Choroid plexus epithelial cell (primary cell): ENCODE results near the gene CERS3.
A peak's percentile ranks its signal among the peaks of the same experiment; 100 is the strongest.

Experiments
- DNase-seq: peaks from one replicate; pipeline ENCODE4 v3.0.0-alpha.2; 2010; ENCODE audit warnings: low read depth
- H3K4me3 ChIP-seq: 2 replicates; pipeline ENCODE4 v1.5.1; 2011; ENCODE audit warnings: low read depth, mild to moderate bottlenecking, control low read depth, low read length, moderate library complexity
- TF ChIP-seq, protein P1 (sequence below): conservative IDR thresholded peaks from 2 replicates; pipeline ENCODE4 v1.5.1; 2011; ENCODE audit warnings: low read depth, mild to moderate bottlenecking, control low read depth, inconsistent platforms, low read length, moderate library complexity

The CERS3 gene

DNA sequence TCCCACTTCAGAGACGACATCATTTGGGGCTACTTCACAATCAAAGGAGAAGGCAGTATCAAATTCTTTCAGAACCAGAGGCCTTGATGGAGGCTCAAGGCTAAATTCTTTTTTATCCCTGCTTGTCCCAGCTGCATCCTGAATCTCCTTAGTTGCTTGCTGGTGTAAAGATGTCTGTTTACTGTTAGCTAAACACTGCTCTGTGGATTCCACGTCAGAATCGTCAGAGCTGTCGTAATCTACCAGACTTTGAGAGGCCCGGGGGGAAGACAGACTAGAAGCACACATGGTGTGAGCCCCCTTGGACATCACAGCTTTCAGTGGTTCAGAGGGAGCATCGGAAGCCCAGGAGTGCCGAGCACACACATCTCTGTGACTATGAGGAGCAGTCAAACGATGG is 40.6 kb upstream of the CERS3 start:
- DNase-seq, result no peak
- TF ChIP-seq, protein P1, sequence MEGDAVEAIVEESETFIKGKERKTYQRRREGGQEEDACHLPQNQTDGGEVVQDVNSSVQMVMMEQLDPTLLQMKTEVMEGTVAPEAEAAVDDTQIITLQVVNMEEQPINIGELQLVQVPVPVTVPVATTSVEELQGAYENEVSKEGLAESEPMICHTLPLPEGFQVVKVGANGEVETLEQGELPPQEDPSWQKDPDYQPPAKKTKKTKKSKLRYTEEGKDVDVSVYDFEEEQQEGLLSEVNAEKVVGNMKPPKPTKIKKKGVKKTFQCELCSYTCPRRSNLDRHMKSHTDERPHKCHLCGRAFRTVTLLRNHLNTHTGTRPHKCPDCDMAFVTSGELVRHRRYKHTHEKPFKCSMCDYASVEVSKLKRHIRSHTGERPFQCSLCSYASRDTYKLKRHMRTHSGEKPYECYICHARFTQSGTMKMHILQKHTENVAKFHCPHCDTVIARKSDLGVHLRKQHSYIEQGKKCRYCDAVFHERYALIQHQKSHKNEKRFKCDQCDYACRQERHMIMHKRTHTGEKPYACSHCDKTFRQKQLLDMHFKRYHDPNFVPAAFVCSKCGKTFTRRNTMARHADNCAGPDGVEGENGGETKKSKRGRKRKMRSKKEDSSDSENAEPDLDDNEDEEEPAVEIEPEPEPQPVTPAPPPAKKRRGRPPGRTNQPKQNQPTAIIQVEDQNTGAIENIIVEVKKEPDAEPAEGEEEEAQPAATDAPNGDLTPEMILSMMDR, result no peak
- no peak overlapping the region for H3K4me3 ChIP-seq

DNA sequence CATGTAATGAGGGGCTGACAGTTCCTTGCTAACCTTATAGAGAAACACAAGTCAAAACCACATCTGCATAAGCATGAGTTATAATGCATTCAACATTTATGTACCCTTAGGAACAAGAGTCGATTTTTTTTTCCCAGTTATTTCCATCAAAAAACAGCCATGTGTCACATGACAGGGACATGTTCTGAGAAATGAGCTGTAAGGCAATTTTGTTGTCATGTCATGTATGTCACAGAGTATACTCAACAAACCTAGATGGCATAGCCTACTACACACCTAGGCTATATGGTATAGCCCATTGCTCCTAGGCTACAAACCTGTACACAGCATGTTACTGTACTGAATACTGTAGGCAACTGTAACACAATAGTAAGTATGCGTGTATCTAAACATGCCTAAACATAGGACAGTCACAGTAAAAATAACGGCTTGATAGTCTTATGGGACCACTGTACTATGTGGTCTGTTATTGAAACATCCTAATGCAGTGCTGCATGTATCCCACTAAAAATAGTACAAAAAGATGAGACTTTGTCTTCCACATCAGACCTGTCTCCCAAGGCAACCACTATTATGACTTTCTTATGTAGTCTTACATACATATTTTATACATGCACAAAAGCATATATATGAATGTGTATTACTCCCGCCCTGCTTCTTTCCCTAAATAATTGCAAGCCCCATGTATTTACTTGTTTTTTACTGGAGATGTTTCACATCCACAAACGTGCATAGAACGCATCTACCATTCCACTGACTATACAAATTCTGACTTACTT is 38.3 kb upstream of the CERS3 start:
- H3K4me3 ChIP-seq, result no peak overlapping the region

DNA sequence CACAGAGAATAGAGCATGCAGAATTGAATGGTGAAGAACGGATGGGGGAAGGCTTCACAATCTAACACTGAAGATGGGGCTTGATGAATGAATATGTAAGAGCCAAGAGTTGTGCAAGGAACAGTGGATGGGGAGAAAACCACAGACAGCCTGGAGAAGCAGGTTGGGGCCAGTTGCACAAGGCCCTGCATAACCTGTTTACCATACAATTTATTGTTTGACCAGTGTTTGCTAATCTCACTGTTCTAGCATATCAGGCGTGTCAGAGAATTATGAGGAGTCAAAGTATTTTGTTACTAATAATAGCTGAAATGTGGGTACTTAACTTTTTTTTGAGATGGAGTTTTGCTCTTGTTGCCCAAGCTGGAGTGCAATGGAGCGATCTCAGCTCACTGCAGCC is 36.8 kb upstream of the CERS3 start:
- H3K4me3 ChIP-seq, result no peak overlapping the region
- TF ChIP-seq, protein P1, result no peak

More for the DNA sequence above, 38.3 kb upstream of the CERS3 start:
- TF ChIP-seq, protein P1, result no peak
- no peak for DNase-seq

DNA sequence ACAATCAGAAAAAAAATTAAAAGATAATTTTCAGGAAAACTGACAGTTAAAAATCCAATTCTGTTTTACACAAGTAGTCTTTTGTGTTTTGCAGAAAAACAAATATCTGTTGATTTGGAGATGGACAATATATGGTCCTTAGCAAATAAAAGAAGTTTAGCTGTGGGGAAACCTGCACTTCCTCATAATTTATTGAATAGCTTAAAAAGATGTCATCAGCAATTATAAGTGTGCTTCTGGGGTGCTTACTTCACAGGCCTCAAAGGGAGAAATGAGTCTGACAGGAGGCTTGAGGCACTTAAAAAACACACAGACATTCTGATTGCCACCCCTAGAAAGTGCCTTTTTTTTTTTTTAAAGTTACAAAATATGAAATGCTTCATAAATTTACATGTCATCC is 31.6 kb upstream of the CERS3 start:
- no peak for DNase-seq
- TF ChIP-seq, protein P1, result no peak
- H3K4me3 ChIP-seq, result no peak overlapping the region

More for the DNA sequence above, 36.8 kb upstream of the CERS3 start:
- DNase-seq, result no peak

DNA sequence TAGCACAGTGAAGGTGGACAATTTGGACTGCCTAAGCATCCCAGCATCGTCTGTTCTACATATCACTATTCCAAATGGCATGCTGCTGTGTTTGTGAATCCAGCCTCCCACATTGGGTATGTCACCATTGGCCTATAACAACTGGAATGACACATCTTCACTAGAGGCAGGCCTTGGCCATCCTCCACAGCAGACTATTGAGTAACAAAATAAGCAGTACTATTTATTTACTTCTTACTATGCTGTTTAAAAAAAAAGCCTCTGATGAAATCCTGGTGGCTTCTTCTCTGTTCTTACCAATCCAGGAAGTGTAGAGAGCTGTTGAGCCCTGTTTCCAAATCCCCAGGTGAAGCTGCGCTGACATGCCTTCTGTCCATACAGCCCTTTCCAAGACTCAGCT is 30.6 kb upstream of the CERS3 start:
- TF ChIP-seq, protein P1, result no peak
- no peak overlapping the region for H3K4me3 ChIP-seq
- peak; percentile 76 for DNase-seq

DNA sequence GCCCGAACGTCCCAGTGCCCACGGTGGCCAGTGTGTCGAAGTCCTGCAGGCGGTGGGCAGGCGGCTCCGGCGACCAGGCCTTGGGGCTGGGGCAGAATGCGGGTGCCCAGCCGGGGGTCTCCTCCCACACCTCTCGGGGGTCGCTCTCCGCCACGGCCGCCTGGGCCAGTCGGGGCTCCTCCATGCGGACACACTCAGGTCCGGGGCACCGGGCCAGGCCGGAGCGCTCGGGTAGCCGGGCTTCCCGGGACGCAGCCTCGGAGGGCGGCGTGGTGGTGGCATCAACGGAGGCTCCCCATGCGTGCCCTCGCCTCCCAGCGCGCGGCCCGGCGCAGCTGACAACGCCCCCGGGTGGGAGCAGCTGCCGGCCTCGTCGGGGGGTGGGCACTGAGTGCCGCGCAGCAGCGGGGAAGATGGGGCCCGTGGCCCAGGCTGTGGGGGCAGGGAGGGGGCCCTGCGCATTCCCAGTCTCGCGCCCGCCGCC is 30.1 kb upstream of the CERS3 start:
- DNase-seq, result no peak
- TF ChIP-seq, protein P1, result no peak
- H3K4me3 ChIP-seq, result no peak overlapping the region

DNA sequence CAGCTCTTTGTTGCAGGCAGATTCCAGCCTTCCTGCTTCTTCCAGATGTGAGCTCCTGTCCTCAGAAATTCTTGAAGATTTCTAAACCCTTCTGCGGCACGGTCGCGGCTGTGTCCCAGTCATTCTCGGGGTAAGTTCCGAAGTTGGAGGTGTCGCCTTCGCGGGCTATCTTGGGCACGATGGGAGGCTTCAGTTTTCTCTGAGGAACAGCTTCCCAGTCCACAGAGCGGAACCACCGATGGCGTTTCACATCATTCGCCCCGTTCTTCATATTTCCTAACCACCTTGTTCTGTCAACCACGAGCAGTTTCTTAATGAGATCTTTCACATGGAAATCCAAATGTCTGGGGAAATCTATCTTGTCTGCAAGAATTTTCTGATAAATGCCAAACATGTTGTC is 24.7 kb upstream of the CERS3 start:
- H3K4me3 ChIP-seq, result no peak overlapping the region
- TF ChIP-seq, protein P1, result no peak
- DNase-seq, result no peak
